OCI-LY3 (cell line): Measurements from ENCODE around the gene CALD1.

ENCODE experiments used
- CTCF ChIP-seq: fragments of 200-600, 300-600 bp; sonication (generic); IDR thresholded peaks from 2 replicates; pipeline ENCODE4 v1.5.1; 2014; ENCODE audit warnings: antibody characterized with exemption, low read length, low read depth
- EZH2phosphoT487 ChIP-seq: fragments of 200-600 bp; shearing (Covaris generic); IDR thresholded peaks from 2 replicates; pipeline ENCODE4 v1.6.1; 2018; ENCODE audit warnings: antibody characterized with exemption, mixed run types, low read depth

- TF ChIP-seq CTCF (no peak), EZH2phosphoT487 (no peak)
Observed at GRCh38 chr7:134905375-134905774, 125.9 kb downstream of the CALD1 start.
